ENCODE measurements around the gene MRAS.
"Not testable (repeated sequence)": the region's sequence is repeated elsewhere in the genome, so short reads cannot be mapped to it uniquely, and the experiment has no call there.

Gene MRAS

DNA sequence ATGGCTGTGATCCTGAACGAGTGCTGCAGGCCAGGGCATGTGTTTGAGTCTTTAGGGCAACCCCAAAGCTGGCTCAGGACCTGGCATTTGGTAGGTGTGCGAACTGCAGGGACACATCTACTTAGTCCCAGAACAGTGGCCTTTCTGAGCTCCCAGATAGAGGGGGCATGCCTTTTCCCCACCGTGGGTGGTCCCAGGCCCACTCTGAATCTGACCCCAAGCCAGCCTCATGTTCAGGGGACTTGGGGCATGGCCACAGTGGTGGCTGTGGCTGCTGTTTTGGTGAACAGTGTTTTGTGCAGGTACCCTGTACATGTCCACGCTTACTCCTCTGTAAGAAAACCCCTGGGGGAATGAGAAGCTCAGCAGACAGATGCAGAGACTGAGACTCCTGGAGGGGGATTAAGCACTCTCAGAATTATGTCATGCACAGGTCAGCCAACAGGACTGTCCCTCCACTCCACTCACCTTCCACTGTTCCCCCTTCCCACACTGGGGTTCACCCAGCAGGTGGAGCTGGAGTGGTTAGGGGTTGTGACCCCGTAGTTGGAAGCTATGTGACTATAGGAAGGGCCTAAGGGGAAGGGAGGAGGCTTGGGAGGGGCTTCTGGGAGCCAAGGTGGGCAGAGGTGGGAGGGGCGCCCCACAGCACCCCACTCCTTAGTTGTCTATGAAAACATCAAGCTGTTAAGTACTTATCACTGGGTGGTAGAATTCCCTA is 102.5 kb downstream of the MRAS start:
- DNase-seq, result no peak

DNA sequence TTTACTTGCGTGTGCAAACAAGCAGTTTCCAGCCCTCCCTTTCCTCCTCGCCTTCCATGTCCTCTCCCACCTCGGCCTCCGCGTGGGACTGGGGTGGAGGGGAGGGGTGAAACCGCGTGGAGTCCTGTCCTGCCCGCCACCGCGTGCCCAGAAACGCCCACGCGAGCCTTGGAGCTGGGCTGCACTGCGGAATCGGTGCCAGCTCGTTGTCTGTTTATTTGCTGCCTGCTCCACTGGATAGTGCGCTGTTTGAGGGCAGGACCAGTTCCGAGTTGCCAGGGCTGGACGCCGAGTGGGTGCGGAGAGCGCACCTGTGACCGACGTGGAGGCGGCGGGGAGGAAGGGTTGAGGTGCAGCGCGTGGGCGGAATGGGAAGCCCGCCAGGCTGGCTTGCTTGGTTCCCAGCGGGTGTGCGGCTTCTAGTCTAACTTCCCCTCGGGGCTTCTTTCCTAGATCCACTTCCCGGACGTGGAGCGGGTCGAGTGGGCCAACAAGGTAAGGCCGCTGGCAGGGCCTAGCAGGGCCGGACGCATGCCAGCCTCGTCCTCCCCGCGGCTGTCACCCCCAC is 103.3 kb downstream of the MRAS start:
- DNase-seq, result no peak

DNA sequence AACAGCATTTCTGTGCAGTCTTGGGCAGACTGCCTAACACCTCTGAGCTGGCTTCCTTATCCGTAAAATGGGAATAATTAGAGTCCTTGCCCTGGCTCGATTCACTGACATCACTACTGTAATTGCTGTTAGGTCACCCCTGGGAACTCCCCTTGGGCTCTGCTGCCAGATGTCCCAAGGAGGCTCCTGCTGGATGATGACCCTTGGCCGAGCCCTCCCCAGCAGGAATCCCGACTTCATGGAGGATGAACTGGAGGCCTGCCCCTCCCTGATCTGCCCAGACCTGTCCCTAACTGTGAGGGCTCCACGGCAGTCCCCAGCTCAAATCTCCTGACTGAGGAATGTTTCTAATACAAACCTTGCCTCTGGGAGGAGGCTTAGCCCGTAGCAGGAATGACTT is 104.1 kb downstream of the MRAS start:
- DNase-seq, result no peak

DNA sequence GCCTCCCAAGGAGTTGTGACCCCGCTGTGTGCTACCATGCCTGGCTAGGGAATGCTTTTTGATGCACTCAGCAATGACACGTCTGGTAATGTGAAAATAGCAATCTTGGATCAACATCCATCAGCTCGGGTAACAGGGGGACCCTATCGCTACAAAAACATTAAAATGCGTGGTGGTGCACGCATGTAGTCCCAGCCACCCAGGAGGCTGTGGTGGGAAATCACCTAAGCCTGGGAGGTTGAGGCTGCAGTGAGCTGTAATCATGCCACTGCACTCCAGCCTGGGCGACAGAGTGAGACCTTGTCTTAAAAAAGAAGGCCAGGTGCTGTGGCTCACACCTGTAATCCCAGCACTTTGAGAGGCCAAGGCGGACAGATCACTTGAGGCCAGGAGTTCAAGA is 105.6 kb downstream of the MRAS start:
- DNase-seq, result not testable (repeated sequence)

All from DMS79 treated with DMSO at 0.1 percent for 48 hours (cell line).